ENCODE data around the gene CMC2.

Gene CMC2

DNA sequence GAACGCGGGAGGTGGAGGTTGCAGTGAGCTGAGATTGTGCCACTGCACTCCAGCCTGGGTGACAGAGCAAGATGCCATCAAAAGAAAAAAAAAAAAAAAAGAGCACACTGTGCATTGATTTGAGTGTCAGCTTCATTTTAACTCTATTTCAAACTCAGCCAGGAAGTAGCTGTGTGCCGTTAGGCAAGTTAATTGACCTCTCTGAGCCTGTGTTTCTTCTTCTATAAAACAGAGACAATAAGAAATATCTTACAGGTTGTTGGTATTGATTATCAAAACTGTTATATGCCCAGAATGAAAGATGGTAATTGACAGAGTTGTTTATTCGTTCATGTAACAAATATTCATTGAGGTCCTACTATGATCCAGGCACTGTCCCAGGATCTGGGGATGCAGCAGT lies 83.3 kb downstream of the CMC2 start:
- no peak for FAIRE-seq

Data from colon (tissue), 2 donors.